NCI-H1092 treated with DMSO at 0.1 percent for 48 hours (cell line): ENCODE data around the gene MS4A15.
A peak's percentile ranks its signal among the peaks of the same experiment; 100 is the strongest.

ENCODE experiments used
- DNase-seq: peaks from one replicate; lab custom pipeline; 2025; lab: John Stamatoyannopoulos, UW

MS4A15 gene

DNA sequence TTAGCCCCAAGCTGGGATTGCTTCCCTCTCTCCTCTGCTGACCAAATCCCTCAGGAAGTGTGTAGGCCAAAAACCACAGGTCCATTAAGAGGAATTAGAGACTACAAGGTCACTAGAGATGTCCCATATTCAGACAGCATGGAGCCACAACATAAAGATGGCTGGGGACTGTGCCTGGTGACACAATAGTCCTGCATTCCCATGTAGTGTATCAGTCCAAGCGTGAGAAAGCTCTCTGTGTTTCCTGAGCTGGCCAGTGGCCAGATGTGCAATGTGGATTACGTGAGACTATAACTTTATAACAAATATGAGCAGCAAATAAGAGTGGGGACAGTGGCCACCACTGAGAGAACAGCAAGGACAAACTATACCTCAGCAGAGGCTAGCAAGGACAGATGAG lies 20.9 kb downstream of the MS4A15 start:
- no peak for DNase-seq

DNA sequence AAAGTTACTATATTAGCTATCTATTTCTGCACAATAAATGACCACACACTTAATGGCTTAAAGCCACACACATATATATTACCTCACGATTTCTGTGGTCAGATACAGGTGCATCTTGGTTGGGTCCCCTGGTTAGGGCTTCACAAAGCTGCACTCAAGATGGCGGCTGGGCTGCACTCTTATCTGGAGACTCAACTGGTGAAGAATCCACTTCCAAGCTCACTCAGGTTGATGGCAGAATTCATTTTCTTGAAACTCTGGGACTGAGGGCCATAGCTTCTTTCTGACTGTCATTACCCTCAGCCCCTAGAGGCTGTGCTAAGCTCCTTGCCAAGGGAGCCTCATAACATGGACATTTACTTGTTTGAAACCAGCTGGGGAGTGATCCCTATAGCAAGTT lies 23.4 kb downstream of the MS4A15 start:
- DNase-seq = no peak

DNA sequence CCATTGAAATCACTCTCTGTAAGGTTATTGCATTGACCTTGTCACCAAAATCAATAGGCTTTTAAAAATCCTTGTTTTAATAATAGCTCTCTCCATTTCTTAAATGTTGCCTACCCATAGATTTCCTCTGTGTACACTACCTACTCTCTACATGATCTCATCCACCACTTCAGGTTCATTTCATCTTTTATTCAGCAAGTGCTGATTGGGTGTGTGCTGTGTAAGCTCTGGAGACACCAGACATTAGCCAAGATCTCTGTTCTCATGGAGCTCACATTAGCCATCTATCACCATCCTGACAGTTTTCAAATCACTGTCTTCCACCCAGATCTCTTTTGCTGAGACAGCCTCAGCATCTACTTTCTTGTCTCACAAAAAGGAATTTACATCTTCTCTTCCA lies 24.1 kb downstream of the MS4A15 start:
- DNase-seq = no peak

DNA sequence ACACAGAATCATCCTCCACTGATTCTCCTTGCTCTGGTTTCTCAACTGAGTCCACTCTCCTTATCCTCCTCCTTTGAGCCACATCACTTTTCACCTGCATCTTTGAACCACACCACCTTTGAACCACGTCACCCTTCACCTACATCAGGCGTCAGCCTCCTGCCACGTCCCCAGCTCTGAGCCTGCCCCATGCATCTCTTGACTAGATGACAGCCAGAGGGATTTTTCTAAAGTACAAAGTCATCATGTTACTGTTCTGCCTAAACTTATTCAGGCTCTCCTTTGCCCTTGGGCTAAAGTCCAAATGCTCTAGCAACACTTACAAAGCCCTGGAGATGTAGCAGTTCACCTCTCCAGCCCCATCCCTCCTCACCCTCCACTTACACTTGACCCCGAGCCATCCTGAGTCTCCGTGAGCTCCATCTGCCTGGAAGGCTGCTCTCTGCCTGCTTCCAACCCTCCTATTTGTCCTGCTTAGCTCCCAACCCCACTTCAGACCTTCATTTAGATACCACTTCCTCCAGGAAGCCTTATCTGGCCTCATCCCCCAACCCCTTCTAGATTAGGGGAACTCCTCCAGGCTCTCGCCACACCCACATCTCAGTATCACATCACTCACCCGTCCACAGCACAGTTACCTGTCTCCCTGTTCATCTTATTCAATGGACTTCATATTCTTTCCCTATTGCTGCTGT lies 24.8 kb downstream of the MS4A15 start:
- no peak for DNase-seq

DNA sequence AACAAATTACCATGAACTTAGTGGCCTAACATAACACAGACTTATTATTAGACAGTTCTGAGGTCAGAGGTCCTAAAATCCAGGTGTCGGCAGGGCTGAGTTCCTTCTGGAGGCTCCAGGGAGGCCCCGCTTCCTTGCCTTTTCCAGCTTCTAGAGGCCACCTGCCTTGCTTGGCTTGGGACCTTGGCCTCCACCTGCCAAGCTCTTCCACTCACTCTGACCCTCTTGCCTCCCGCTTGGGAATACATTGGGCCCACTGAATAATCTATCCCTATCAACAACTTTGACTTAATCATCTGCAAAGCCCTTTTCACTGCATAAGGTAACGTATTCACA lies 25.3 kb downstream of the MS4A15 start:
- no peak for DNase-seq

DNA sequence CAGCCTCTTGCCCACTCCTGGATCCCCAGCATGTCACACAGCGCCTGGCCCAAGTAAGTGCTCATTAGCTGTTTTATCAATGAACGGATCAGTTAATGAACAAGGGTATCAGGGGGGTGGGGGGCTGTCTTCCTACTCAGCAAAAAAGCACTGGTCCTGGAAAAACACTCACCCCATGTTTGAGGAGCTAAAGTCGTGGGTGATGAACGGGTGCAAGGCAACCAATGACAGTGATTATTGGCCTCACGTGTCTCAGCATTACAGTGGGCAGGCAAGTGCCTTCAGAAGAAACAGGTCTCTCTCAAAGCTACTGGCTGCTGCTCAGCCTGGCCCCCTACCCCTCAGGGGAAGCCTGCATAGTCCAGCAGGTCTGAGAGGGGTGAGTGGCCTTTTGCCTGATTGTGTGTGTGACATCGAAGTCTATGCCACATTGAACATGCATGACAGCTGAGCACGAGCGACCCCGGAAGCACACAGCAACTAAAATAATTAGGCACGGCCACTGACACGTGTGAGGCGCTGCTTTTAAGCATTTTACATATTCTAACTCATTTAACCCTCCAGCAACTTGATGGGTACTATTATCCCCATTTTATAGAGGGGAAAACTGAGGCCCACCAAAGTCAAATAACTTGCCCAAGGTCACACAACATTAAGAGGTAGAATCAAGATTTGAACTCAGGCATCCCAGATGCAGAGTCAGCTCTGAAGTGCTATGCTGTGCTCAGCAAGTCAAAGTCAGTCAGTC lies 25.9 kb downstream of the MS4A15 start:
- DNase-seq = no peak

DNA sequence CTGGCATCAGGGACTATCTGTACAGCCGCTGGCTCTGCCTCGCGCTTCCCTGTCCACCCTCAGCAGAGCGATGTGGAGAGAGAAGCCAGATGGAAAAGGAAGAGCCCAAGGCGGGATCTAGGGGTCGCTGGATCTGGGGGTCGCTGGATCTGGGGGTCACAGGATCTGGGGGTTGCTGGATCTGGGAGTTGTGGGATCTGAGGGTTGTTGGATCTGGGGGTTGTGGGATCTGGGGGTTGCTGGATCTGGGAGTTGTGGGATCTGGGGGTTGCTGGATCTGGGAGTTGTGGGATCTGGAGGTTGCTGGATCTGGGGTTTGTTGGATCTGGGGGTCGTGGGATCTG lies 26.4 kb downstream of the MS4A15 start:
- DNase-seq = no peak

DNA sequence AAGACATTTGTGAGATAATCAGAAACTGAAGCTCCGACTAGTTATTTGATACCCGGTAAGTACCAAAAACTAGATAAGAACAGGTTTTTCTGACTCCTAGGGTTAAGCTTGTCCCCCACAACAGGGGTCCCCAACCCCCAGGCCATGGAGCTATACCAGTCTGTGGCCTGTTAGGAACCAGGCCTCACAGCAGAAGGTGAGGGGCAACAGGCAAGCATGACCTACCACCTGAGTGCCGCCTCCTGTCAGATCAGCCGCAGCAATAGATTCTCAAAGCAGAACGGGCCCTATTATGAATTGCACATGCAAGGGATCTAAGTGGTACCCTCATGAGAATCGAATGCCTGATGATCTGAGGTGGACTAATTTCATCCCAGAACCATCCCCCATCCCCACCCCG lies 27.2 kb downstream of the MS4A15 start:
- no peak for DNase-seq

DNA sequence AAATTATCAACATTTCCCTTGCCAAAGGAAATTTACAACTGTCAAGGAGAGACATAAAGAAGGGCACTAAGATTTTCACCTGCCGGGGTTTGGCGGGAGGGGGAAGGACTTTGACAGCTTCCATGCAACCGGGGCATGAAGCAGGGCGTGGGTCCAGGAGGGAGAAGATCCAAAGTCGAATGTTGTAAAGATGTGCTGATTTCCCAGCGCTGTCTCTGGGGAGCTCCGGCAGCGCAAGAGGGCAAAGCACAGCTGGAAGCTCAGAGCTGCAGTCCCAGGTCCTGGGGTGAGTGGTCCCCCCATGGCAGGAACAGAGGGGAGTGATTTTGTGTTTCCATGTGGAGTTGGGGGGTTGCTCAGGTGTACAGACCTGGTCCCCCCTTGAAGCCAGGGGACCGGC lies 28.5 kb downstream of the MS4A15 start, which contains the start of gene MS4A10:
TSS of gene MS4A10 (plus strand) at position 198 of the 400 bp plus-strand sequence. CDS start 5,003 bp downstream, outside the sequence.
- no peak for DNase-seq

DNA sequence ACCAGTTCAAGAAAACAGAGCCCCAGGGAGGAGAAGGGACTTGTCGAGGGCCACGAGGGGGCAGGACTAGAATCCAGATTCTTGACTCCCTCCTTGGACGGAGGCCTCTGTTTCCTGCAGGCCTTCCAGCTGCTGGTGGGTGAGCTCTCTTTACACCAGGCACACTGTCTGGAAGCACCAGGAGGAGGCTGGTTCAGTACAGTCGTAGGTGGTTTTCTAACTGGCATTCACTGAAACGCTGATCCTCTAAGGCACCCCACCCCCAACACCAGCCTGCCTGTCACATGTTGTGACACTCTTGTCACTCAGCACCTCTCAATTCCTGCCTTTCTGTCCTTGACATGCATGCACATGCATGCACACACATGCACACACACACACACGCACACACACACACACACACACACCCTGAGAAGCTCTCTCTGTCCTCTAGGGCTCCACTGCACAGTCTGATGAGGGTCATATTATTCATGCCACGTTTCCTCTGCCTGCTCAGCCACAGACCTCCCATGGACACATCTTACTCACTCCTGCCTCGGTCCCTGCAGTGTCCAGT lies 29.2 kb downstream of the MS4A15 start:
- no peak for DNase-seq

DNA sequence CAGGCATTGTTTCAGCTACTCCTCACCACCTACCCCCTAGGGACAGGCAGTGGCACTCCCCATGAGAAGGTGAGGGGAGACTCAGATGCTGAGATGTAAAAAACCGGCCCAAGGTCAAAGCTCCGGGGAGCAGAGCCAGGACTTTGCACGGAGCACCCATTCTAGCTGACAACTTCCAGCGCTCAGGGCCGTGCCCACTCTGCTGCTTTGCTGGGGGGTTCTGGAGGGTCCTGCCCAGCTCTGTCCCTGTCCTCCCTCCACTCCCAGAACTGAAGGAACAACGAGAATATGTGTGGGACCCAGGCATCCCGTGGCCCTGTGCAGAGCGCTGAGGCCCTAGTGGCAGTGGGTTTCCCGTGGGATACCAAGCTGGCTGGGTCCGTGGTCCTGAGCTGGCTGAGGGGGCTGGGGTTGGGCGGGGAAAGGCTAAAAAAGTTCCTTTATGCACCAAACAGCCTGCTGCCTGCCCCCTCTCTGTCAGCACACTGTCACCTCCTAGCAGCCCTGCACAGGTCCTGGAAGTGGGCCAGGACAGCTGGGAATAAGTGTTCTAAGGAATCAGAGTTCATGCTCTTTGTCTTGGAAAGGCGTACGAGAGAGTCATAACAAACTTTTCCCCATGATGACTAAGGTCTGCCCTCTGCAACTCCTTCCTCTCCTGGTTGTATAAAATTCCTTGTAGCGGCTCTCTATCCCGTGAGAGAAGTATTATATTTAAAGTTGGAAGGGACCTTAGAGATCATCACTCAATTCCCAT lies 30.3 kb downstream of the MS4A15 start:
- no peak for DNase-seq

DNA sequence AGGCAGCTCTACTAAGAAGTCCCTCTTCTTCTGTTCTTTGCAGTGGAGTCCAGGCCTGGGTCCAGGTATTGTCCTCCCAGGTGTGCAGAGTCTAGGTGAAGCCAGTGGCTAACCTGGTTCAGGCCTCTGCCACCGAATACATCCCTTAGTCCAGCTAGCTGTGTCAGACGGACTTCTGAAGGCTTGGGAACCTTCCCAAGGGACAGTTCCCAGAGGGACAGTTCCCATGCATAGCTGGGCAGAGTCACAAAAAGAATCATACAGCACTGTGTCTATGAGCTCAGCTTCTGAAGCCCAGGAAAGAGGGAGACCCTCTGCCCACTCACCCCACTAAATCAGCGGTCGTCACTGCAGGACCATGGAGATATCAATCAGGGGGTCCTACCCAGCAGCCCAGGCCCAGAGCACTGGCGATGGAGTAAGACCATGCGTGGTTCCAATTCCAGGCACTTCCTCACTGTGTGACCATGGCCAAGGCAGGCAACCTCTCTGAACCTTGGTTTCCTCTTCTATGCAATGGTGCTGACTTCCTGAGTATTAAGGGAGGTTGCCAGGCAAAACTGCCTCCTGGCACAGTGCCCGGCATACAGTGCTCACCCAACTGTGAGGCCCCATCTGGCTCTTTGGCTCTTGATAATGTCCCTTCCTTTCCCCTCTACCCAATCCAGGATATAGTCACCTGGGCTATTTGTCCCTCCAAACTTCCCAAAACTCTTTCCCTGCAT lies 31.9 kb downstream of the MS4A15 start:
- DNase-seq = peak; percentile 44

DNA sequence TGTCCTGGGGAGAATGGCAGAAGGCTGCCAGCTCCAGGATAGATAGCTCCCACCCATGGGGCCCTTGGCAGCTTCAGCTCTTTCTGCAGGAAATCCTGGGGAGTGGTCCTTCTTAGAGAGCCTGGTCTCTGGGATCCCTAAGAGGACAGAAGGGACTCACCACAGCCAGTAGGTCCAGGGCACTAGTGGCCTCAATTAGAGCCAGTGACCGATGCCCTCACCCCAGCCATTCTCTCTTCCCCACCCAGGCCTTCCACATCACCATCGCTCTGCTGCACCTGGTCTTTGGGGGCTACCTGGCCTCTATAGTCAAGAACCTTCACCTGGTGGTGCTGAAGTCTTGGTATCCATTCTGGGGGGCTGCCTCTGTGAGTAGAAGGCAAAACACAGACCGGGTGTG lies 34.1 kb downstream of the MS4A15 start:
- DNase-seq = no peak

DNA sequence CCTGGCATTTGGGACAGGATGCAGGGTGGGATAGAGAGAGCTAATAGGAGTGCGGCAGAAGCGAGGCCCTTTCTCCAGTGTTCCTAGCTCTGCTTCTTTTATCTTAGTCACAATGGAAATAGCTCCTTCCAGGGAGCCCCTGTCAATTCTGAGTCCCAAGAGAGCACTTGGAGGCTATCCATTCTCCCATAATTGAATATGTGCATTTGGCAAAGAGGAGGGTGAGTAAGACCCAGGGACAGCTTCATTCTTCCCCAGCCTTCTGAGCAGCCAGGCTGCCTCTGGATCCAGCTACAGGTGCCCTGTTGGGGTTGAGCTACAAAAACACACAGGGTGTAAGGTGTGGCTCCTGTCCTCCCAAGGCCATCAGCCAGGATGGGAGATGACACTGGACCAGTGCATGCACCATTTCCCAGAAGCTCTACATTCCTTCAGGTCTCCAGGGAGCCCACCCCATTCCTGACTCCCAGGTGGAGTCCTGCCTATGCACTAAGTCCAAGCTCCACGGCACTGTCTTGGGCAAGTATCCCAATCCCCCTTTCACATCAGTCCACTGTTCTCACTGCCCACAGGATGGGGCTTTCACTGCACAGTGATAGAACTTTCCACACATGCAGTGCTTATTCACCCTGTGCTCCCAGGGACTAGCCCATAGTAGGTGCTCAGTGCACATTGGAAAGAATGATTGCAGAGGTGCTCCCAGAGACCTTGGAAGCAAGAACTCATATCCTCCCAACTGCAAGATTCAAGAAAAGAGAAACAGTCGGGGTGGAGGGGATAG lies 34.7 kb downstream of the MS4A15 start:
- DNase-seq = no peak

DNA sequence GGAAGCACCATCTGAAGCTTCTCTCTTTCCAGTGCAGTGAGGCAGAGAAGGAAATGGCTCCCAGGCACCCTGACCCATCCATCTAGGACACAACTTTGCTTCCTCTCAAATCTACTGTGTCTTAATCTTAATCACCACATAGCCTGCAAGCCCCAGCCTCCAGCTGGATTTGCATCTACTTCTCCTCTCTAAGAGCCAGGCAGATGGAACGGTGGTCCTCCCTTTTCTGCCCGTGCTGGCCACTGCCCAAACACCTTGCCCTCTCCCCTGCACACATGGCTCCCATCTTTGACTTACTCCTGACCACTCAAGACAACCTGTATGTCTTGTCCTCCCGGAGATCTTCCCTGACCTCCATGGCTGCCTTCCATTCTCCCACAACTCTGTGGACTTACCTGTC lies 35.9 kb downstream of the MS4A15 start:
- no peak for DNase-seq

DNA sequence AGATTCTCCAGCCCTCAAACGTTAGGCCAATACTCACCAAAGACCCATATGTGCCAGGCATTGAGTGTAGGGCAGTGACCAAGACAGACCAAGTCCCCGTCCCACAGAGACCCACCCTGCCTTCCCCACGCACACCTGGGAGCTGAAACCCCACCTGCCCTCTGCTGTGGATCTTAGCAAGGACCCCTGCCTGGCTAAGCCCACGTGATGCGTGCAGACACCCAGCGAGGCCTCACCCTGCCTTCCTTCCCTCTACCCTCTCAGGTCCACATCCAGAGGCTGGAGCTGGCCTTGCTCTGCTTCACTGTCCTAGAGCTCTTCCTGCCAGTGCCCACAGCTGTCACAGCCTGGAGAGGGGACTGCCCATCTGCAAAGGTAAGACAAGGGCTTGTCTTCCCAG lies 38.6 kb downstream of the MS4A15 start:
- DNase-seq = no peak

DNA sequence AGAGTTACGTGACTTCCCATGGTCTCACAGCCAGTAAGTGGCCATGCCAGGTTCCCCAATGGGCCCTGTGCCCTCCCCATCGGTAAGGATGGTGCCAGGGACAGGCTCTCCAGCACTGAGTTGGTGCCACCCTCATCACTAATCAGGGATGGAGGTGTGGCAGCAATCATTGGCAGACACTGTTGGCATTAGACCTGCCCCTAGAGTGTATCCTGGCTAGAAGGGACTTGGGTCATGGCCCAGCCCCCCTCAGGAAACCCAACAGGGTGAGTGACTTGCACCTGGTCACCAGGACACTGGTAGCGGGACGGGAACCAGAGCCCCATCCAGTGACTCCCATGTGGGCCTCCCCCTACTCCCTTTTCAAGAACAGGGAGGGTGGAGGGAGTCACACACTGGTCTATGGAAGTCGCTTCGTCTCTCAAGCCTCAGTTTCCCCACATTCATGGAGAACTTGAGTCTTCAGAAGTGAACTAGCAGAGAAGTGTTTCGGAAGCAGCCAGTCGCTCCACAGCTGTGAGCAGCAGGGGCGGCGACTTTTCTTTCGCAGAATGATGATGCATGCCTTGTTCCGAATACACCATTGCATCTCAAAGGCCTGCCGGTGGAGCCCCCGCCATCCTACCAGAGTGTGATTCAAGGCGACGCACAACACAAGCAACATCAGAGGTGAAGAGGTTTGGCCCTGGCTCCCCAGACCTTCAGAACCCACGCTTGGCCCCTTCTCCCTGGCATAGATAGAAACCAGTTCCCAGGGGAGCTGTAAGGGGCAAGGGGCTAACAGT lies 41.4 kb downstream of the MS4A15 start:
- DNase-seq = no peak

DNA sequence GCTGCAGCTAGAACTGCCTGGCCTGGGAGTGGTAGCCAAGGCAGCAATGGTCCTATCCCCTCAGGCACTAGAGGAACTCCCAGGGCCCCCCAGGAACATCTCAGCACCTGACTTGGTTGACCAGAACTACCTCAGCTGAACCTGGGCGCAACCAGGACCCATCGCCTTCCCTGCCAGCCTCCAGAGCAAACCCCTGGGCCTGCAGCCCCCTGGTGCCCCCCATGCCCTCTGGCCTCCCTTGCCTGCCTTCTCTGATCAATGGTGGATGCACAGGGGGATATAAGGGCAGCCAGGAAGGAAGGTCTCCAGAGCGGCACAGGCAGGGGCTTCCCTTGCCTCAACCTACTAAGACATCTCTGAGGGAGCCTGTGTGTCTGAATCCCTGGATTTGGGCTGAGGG lies 42.0 kb downstream of the MS4A15 start:
- no peak for DNase-seq

DNA sequence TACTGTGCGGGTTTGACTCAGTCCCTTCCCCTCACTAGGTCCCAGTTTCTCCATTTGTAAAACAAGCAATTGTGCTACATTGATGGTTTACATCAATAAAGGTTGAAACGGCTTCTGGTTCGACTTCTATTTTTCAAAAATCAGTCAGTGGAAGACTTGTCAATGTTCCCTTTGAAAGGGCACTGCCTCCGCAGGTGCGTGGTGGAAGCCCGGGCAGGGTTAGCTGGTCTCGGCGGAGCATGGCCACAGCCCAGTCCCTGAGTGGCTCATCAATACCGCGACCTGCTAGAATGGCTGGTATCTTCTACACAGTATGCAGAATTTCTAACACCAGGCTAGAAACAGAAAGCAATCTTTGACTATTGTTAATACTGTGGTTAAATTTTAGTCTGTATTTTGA lies 44.5 kb downstream of the MS4A15 start:
- no peak for DNase-seq

DNA sequence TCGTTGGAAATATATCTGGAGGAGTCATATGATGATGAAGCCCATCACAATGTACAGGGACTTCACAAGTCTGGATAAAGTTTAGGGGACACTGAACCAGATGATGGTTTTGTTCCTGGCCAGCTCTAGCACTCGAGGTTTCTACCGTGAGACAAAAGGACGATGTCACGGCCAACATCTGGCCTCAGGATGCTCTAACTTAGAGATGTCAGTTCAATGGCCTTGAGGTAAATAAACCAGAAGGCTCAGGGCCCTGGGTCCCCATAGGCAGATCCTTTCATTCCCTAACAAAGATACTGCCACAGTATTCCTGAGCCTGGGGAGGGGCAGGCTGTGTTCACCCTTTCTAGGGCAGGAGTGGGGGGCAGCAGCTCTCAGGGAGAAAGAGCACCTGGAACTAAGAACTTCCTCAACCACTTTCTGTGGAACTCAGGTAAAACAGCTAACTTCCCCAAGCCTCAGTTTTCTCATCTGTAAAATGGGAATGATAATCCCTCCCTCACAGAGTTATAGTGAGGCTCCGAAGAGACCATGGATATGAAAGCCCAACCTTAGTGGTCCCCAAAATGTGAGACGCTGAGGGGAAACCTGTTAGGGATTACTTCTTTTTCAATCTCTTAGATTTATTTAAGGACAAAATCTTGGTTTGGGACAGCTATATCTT lies 46.7 kb downstream of the MS4A15 start:
- no peak for DNase-seq
